ENCODE measurements around the gene LIFR.

DNA sequence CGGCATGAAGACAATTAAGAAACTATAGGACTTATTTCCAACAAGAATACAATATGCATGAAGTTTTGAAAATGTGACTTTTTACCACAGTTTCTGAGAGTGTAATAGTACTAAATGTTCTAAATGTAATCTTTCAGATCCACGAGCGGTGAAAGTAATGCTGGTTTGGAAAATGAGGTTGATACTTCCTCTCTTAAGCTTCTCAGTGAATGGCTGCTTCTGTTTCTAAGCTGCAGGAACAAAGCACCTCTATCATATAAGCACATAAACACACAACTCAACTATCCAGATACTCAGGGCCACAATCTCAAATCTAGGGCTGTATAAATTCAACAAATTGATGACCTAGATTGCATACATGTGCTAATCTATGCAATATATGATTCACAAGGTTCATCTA lies 78.3 kb downstream of the LIFR start:
- TF ChIP-seq, protein P1, sequence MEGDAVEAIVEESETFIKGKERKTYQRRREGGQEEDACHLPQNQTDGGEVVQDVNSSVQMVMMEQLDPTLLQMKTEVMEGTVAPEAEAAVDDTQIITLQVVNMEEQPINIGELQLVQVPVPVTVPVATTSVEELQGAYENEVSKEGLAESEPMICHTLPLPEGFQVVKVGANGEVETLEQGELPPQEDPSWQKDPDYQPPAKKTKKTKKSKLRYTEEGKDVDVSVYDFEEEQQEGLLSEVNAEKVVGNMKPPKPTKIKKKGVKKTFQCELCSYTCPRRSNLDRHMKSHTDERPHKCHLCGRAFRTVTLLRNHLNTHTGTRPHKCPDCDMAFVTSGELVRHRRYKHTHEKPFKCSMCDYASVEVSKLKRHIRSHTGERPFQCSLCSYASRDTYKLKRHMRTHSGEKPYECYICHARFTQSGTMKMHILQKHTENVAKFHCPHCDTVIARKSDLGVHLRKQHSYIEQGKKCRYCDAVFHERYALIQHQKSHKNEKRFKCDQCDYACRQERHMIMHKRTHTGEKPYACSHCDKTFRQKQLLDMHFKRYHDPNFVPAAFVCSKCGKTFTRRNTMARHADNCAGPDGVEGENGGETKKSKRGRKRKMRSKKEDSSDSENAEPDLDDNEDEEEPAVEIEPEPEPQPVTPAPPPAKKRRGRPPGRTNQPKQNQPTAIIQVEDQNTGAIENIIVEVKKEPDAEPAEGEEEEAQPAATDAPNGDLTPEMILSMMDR (IDR thresholded peaks at IDR 0.05), result no peak
- TF ChIP-seq POLR2AphosphoS5 (IDR thresholded peaks at IDR 0.05; ENCODE audit: low read depth, low read length) (no peak), SIN3A (IDR thresholded peaks at IDR 0.05; ENCODE audit: borderline replicate concordance, insufficient read depth, low read depth, low read length) (no peak), TCF7L2 (IDR thresholded peaks at IDR 0.05; ENCODE audit: low read depth, low read length) (no peak)
- TF ChIP-seq, protein P2, sequence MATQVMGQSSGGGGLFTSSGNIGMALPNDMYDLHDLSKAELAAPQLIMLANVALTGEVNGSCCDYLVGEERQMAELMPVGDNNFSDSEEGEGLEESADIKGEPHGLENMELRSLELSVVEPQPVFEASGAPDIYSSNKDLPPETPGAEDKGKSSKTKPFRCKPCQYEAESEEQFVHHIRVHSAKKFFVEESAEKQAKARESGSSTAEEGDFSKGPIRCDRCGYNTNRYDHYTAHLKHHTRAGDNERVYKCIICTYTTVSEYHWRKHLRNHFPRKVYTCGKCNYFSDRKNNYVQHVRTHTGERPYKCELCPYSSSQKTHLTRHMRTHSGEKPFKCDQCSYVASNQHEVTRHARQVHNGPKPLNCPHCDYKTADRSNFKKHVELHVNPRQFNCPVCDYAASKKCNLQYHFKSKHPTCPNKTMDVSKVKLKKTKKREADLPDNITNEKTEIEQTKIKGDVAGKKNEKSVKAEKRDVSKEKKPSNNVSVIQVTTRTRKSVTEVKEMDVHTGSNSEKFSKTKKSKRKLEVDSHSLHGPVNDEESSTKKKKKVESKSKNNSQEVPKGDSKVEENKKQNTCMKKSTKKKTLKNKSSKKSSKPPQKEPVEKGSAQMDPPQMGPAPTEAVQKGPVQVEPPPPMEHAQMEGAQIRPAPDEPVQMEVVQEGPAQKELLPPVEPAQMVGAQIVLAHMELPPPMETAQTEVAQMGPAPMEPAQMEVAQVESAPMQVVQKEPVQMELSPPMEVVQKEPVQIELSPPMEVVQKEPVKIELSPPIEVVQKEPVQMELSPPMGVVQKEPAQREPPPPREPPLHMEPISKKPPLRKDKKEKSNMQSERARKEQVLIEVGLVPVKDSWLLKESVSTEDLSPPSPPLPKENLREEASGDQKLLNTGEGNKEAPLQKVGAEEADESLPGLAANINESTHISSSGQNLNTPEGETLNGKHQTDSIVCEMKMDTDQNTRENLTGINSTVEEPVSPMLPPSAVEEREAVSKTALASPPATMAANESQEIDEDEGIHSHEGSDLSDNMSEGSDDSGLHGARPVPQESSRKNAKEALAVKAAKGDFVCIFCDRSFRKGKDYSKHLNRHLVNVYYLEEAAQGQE (IDR thresholded peaks at IDR 0.05; ENCODE audit: insufficient read depth in 1 of 2, low read depth in 2 of 2, low read length in 1 of 2), result no peak
